Measurements from ENCODE around the gene NKD2.
A peak's percentile ranks its signal among the peaks of the same experiment; 100 is the strongest.

Gene NKD2

DNA sequence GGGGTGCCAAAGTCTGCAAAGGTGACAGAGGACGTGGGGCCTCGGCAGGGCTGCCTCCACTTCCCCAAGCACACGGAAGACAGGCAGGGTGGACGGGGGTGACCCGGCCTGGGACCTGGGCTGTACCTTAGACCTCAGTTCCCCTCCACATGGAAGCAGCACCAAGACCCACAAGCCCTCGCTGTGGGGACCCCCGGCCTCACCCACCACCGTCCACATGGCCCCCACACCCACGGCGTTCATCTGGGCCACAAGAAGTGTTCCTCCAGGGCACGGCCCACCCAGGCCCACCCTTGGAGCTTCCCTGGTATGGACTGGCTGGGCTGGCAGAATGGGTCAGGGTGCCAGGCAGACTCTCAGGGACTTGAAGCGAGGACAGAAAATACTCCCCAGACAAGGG lies 45.8 kb upstream of the NKD2 start:
- Histone ChIP-seq H3K4me3 (ENCODE audit: low read length) (no peak overlapping the region), H4K20me1 (ENCODE audit: insufficient read depth, low read length) (no peaks in the 10 kb centered on the region), H3K4me1 (ENCODE audit: low read length) (peaks cover 37% of the 10 kb centered on the region), H3K27me3 (replicated peaks; ENCODE audit: insufficient read depth, low read length) (peaks cover 23% of the 10 kb centered on the region), H3K9ac (ENCODE audit: low read length) (peak overlapping the region; percentile 51), H3K4me2 (ENCODE audit: low read depth, low read length) (peak overlapping the region; percentile 62; the same call in 1 of the 2 replicates), H3K9me3 (replicated peaks; ENCODE audit: insufficient read depth, low read length) (no peaks in the 10 kb centered on the region), H2AFZ (ENCODE audit: low read length) (no peak overlapping the region), H3F3A (ENCODE audit: insufficient read depth, low read length) (peaks cover 26% of the 10 kb centered on the region; the same call in 1 of the 2 replicates), H3K27ac (ENCODE audit: low read length) (peak overlapping the region; percentile 93), H3K9me2 (replicated peaks; ENCODE audit: insufficient read depth, low read length) (no peaks in the 10 kb centered on the region), H3K79me2 (ENCODE audit: low read length) (no peaks in the 10 kb centered on the region), H3K36me3 (replicated peaks; ENCODE audit: insufficient read depth, low read length) (no peaks in the 10 kb centered on the region)
- DNase-seq, result no peak
- TF ChIP-seq, protein P1, sequence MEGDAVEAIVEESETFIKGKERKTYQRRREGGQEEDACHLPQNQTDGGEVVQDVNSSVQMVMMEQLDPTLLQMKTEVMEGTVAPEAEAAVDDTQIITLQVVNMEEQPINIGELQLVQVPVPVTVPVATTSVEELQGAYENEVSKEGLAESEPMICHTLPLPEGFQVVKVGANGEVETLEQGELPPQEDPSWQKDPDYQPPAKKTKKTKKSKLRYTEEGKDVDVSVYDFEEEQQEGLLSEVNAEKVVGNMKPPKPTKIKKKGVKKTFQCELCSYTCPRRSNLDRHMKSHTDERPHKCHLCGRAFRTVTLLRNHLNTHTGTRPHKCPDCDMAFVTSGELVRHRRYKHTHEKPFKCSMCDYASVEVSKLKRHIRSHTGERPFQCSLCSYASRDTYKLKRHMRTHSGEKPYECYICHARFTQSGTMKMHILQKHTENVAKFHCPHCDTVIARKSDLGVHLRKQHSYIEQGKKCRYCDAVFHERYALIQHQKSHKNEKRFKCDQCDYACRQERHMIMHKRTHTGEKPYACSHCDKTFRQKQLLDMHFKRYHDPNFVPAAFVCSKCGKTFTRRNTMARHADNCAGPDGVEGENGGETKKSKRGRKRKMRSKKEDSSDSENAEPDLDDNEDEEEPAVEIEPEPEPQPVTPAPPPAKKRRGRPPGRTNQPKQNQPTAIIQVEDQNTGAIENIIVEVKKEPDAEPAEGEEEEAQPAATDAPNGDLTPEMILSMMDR (IDR thresholded peaks at IDR 0.05; ENCODE audit: low read length), result no peak
- TF ChIP-seq EZH2phosphoT487 (IDR thresholded peaks at IDR 0.05; ENCODE audit: low read length), result no peak
- no peak for TF ChIP-seq EZH2 (optimal IDR thresholded peaks at IDR 0.05; ENCODE audit: low read depth, low read length)

DNA sequence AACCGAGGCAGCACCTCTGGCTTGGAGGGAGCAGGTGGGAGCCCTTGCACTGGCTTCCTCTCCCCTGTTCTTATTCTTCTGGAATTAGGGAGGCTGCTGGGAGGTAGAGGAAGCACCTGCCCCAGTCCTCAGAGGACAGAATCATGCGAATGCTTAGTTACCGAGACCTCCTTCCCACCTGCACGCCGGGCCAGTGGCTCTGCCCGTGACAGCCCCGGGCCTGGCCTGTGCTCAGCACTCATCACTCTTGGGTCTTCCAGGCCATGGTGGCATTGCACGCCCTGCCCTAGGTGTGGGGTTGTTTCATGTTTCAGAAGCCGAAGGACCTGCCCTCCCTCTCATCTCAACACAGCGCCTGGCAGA lies 45.3 kb upstream of the NKD2 start:
- Histone ChIP-seq H4K20me1 (ENCODE audit: insufficient read depth, low read length) (no peaks in the 10 kb centered on the region), H3K4me3 (ENCODE audit: low read length) (peak overlapping the region; percentile 4; the same call in 1 of the 2 replicates), H3K9ac (ENCODE audit: low read length) (peak overlapping the region; percentile 51), H3K79me2 (ENCODE audit: low read length) (no peaks in the 10 kb centered on the region), H3F3A (ENCODE audit: insufficient read depth, low read length) (peaks cover 26% of the 10 kb centered on the region; the same call in 1 of the 2 replicates), H3K9me3 (replicated peaks; ENCODE audit: insufficient read depth, low read length) (no peaks in the 10 kb centered on the region), H3K4me2 (ENCODE audit: low read depth, low read length) (peak overlapping the region; percentile 62; the same call in 1 of the 2 replicates), H3K9me2 (replicated peaks; ENCODE audit: insufficient read depth, low read length) (no peaks in the 10 kb centered on the region), H3K27ac (ENCODE audit: low read length) (peak overlapping the region; percentile 93), H3K4me1 (ENCODE audit: low read length) (peaks cover 37% of the 10 kb centered on the region), H3K27me3 (replicated peaks; ENCODE audit: insufficient read depth, low read length) (peaks cover 25% of the 10 kb centered on the region), H2AFZ (ENCODE audit: low read length) (peak overlapping the region; percentile 28; the same call in 1 of the 2 replicates), H3K36me3 (replicated peaks; ENCODE audit: insufficient read depth, low read length) (no peaks in the 10 kb centered on the region)
- TF ChIP-seq EZH2 (optimal IDR thresholded peaks at IDR 0.05; ENCODE audit: low read depth, low read length), result no peak
- DNase-seq, result no peak

- Histone ChIP-seq H3K9ac (ENCODE audit: low read length) (peak overlapping the region; percentile 58), H3K9me2 (replicated peaks; ENCODE audit: insufficient read depth, low read length) (no peaks in the 10 kb centered on the region), H4K20me1 (ENCODE audit: insufficient read depth, low read length) (no peaks in the 10 kb centered on the region), H3K9me3 (replicated peaks; ENCODE audit: insufficient read depth, low read length) (no peaks in the 10 kb centered on the region), H3K79me2 (ENCODE audit: low read length) (no peaks in the 10 kb centered on the region), H2AFZ (ENCODE audit: low read length) (peak overlapping the region; percentile 28; the same call in 1 of the 2 replicates), H3K27ac (ENCODE audit: low read length) (peak overlapping the region; percentile 93), H3K27me3 (replicated peaks; ENCODE audit: insufficient read depth, low read length) (peaks cover 27% of the 10 kb centered on the region), H3F3A (ENCODE audit: insufficient read depth, low read length) (peaks cover 26% of the 10 kb centered on the region; the same call in 1 of the 2 replicates), H3K4me1 (ENCODE audit: low read length) (peaks cover 37% of the 10 kb centered on the region), H3K4me2 (ENCODE audit: low read depth, low read length) (peak overlapping the region; percentile 62), H3K4me3 (ENCODE audit: low read length) (peak overlapping the region; percentile 4; the same call in 1 of the 2 replicates), H3K36me3 (replicated peaks; ENCODE audit: insufficient read depth, low read length) (no peaks in the 10 kb centered on the region)
- TF ChIP-seq EZH2 (optimal IDR thresholded peaks at IDR 0.05; ENCODE audit: low read depth, low read length), result no peak
- TF ChIP-seq, protein P1 (IDR thresholded peaks at IDR 0.05; ENCODE audit: low read length), result no peak
- TF ChIP-seq EZH2phosphoT487 (IDR thresholded peaks at IDR 0.05; ENCODE audit: low read length), result no peak
- peak; percentile 87 for DNase-seq
These were observed 44.7 kb upstream of the NKD2 start for GRCh38 chr5:963673-964531.

All from MM.1S (cell line).